PFSK-1 (cell line): ENCODE data around the gene CNTNAP5.

Source experiments
- FOXP2 ChIP-seq: optimal IDR thresholded peaks from 2 replicates; pipeline ENCODE3; 2011; ENCODE audit warnings: borderline replicate concordance, control low read depth, inconsistent platforms; ENCODE audit not compliant: insufficient read depth; ENCODE audit errors: extremely low read length, extremely low read depth
- POLR2AphosphoS5 ChIP-seq: IDR thresholded peaks from 2 replicates; pipeline ENCODE4 v1.6.1; 2012; ENCODE audit warnings: low read depth, mild to moderate bottlenecking, control low read depth, low read length, moderate library complexity
- SIN3A ChIP-seq: IDR thresholded peaks from 2 replicates; pipeline ENCODE4 v1.6.1; 2012; ENCODE audit warnings: mild to moderate bottlenecking, low read length, moderate library complexity, borderline replicate concordance; ENCODE audit not compliant: insufficient read depth
- TAF1 ChIP-seq: IDR thresholded peaks from 2 replicates; pipeline ENCODE4 v1.6.1; 2012; ENCODE audit warnings: low read length, control low read depth, borderline replicate concordance; ENCODE audit not compliant: insufficient read depth
- TF ChIP-seq, protein P1 (sequence below), 2 experiments: IDR thresholded peaks; 2 replicates each; pipeline versions ENCODE4 v1.6.1 to v1.8.0; 2011 to 2012; ENCODE audit warnings: low read depth in 2 of 2, low read length in 2 of 2, control low read depth in 1 of 2, inconsistent platforms in 1 of 2, mild to moderate bottlenecking in 1 of 2, moderate library complexity in 1 of 2; ENCODE audit not compliant: insufficient read depth in 1 of 2

CNTNAP5 gene

DNA sequence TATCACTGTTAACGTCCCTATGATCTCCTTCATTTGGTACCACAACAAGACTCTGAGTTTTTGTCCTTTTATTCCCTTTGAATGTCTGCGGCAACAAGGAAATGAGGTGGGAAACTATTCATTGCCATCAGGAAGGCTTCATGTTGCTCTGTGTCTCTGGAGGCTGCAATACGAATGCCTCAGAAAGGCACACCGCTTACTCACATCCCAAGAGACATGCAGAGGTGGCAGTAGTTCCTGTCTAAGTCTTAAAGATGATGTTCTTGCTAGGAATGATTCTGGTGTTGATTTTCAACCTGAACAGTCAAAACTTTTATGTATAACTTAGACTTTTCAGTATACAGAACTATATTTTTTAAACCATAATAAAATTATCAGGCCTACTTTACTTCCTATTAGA is 24.0 kb downstream of the CNTNAP5 start:
- TF ChIP-seq TAF1 (no peak), FOXP2 (no peak), POLR2AphosphoS5 (no peak), SIN3A (no peak)
- TF ChIP-seq, protein P1, sequence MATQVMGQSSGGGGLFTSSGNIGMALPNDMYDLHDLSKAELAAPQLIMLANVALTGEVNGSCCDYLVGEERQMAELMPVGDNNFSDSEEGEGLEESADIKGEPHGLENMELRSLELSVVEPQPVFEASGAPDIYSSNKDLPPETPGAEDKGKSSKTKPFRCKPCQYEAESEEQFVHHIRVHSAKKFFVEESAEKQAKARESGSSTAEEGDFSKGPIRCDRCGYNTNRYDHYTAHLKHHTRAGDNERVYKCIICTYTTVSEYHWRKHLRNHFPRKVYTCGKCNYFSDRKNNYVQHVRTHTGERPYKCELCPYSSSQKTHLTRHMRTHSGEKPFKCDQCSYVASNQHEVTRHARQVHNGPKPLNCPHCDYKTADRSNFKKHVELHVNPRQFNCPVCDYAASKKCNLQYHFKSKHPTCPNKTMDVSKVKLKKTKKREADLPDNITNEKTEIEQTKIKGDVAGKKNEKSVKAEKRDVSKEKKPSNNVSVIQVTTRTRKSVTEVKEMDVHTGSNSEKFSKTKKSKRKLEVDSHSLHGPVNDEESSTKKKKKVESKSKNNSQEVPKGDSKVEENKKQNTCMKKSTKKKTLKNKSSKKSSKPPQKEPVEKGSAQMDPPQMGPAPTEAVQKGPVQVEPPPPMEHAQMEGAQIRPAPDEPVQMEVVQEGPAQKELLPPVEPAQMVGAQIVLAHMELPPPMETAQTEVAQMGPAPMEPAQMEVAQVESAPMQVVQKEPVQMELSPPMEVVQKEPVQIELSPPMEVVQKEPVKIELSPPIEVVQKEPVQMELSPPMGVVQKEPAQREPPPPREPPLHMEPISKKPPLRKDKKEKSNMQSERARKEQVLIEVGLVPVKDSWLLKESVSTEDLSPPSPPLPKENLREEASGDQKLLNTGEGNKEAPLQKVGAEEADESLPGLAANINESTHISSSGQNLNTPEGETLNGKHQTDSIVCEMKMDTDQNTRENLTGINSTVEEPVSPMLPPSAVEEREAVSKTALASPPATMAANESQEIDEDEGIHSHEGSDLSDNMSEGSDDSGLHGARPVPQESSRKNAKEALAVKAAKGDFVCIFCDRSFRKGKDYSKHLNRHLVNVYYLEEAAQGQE (IDR thresholded peaks at IDR 0.05; ENCODE audit: insufficient read depth in 1 of 2, low read depth in 2 of 2, low read length in 2 of 2): no peak

DNA sequence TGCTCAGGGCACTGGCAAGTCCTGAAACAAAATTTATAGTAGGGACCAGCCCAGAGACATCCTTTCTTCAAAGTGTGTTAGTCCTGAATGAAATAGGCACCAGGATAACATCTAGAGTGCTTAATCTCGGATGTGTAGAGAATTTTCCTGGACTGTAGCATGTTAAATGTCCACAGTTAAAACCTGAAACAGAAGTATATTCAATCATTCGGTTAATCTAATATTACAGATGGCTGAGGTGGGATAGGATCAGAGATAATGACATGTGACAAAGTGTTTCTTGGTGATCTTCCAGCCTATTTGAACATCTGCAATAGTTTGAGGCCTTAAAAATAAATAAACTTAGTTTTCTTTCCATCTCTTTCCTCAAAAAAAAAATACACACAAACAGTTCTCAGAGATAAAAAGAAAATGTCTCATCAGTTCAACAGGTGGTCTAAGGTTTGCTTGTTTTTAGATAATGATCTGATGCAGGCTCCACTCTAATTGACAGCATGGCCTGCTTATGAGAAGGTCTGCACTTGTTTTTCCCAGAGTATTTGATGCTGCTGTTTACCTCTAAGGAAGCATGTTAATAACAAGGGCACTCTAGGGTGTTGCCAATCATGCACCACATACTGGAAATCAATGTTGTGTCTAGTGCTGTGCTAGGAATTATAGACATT is 25.9 kb downstream of the CNTNAP5 start:
- TF ChIP-seq, protein P1 (IDR thresholded peaks at IDR 0.05; ENCODE audit: insufficient read depth in 1 of 2, low read depth in 2 of 2, low read length in 2 of 2): no peak
- TF ChIP-seq SIN3A: no peak
- no peak for TF ChIP-seq FOXP2
- TF ChIP-seq TAF1: no peak
- no peak for TF ChIP-seq POLR2AphosphoS5

DNA sequence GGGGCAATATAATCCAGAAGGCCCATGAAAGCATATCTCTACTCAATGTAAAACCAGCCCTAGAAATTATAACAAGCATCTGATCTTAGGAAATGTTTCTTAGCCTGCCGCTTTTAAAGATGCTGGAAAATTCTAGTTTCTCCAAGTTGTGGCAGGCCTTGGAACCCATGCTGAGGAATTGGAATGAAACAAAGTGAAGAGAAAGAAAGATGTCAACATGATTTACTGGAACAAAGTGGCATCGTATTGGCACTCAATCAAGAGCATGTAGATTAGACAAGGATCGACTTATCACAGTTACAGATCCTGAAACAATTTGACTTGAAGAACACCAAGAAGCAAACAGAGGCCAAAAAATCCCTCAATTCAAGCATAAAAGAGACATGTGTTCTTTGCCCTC is 28.7 kb downstream of the CNTNAP5 start:
- TF ChIP-seq, protein P1 (IDR thresholded peaks at IDR 0.05; ENCODE audit: insufficient read depth in 1 of 2, low read depth in 2 of 2, low read length in 2 of 2): no peak
- TF ChIP-seq TAF1: no peak
- no peak for TF ChIP-seq FOXP2
- TF ChIP-seq POLR2AphosphoS5: no peak
- no peak for TF ChIP-seq SIN3A

DNA sequence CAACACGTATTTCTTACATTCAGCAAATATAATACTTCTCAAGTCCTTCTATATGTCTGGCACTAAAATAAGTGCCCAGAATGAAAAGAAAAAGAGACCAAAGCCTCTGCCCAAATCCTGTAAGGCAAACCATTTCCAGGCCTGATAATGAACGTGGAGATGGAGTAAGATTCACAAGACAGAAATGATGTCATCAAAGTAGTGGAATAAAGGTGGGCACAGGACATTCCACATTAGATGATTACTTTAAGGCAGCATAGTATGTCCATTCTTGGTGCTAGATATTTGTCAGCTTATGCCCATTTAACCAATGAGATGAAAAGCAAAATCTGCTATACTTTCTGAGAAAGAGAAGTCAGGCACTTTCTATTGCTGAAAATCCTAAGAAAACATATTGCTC is 38.5 kb downstream of the CNTNAP5 start:
- TF ChIP-seq SIN3A (no peak), FOXP2 (no peak), TAF1 (no peak), POLR2AphosphoS5 (no peak)
- TF ChIP-seq, protein P1 (IDR thresholded peaks at IDR 0.05; ENCODE audit: insufficient read depth in 1 of 2, low read depth in 2 of 2, low read length in 2 of 2): no peak

DNA sequence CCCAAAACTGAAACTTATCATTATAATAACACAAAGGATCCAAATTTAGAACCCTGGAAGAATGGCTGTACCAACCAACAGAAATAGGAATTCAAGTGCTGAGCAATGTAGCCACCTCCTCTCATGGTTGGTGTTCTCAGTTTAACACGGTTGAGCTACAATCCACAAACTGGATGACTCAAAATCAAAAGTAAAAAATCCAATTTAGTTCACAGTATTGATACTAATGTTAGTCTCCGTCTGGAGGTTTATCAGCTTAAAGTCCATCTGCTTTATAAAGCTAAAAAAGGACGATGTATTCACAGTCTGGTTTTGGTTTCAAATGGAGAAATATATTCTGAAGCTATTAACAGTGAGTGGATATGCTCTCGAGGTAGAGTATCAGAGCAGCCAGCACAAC is 40.5 kb downstream of the CNTNAP5 start:
- TF ChIP-seq SIN3A: no peak
- no peak for TF ChIP-seq FOXP2
- no peak for TF ChIP-seq POLR2AphosphoS5
- TF ChIP-seq, protein P1 (IDR thresholded peaks at IDR 0.05; ENCODE audit: insufficient read depth in 1 of 2, low read depth in 2 of 2, low read length in 2 of 2): no peak
- TF ChIP-seq TAF1: no peak
